Bronchial epithelial cell (primary cell): ENCODE results near the gene KCNJ6. TPM values are rescaled to one million over a fixed set of nuclear protein-coding genes. Genes with fewer than 3 reads are reported as not detected.
"Not testable (repeated sequence)": the region's sequence is repeated elsewhere in the genome, so short reads cannot be mapped to it uniquely, and the experiment has no call there.

Experiments used
- DNase-seq: peaks from one replicate; pipeline ENCODE4 v3.0.0-alpha.2; 2010; ENCODE audit warnings: low read depth
- FAIRE-seq: peaks from 2 replicates; lab custom pipeline; 2011; peaks lifted over from hg19 to GRCh38; lab: Jason Lieb, UNC
- H3K27me3 ChIP-seq: 2 replicates; pipeline ENCODE4 v1.5.1; 2011; ENCODE audit warnings: low read length; ENCODE audit not compliant: control insufficient read depth, insufficient read depth
- H3K36me3 ChIP-seq: 2 replicates; pipeline ENCODE4 v1.5.1; 2011; ENCODE audit warnings: low read length; ENCODE audit not compliant: control insufficient read depth, insufficient read depth
- H3K4me3 ChIP-seq: 2 replicates; pipeline ENCODE4 v1.5.1; 2011; ENCODE audit warnings: mild to moderate bottlenecking, low read depth, low read length, control low read depth
- CTCF ChIP-seq: IDR thresholded peaks from 2 replicates; pipeline ENCODE4 v1.5.1; 2011; ENCODE audit warnings: mild to moderate bottlenecking, moderate library complexity, low read length, control low read depth, inconsistent platforms; ENCODE audit not compliant: insufficient read depth, severe bottlenecking
- total RNA-seq: library from RNA; depleted of rRNA; stranded (reverse); fragments of >200 nt; gene quantifications from 2 replicates; pipeline ENCODE4 v1.2.1, GENCODE V29; 2014

Gene KCNJ6
- total RNA-seq, 1 donor from 2014 or later: not detected

GRCh38 chr21:37588644-37589043 lies 327.6 kb downstream of the KCNJ6 start:
- not testable (repeated sequence) for FAIRE-seq, DNase-seq, H3K36me3 ChIP-seq, H3K27me3 ChIP-seq, H3K4me3 ChIP-seq

GRCh38 chr21:37587635-37588177 lies 328.6 kb downstream of the KCNJ6 start:
- Histone ChIP-seq H3K36me3 (no peaks in the 10 kb centered on the region), H3K27me3 (no peaks in the 10 kb centered on the region), H3K4me3 (no peak overlapping the region)
- TF ChIP-seq CTCF: no peak
- no peak for DNase-seq
- no peak for FAIRE-seq

GRCh38 chr21:37587203-37587602 lies 329.1 kb downstream of the KCNJ6 start:
- H3K27me3 ChIP-seq: no peaks in the 10 kb centered on the region
- FAIRE-seq: no peak
- TF ChIP-seq CTCF: no peak

GRCh38 chr21:37582590-37582989 lies 333.7 kb downstream of the KCNJ6 start:
- DNase-seq (no peak), FAIRE-seq (no peak)
- peak; percentile 10 for TF ChIP-seq CTCF

More at GRCh38 chr21:37587203-37587602, 329.1 kb downstream of the KCNJ6 start:
- Histone ChIP-seq H3K36me3 (no peaks in the 10 kb centered on the region), H3K4me3 (no peak overlapping the region)
- DNase-seq: no peak

GRCh38 chr21:37580666-37581065 lies 335.6 kb downstream of the KCNJ6 start:
- no peak for DNase-seq
- TF ChIP-seq CTCF: no peak
- no peaks in the 10 kb centered on the region for H3K36me3 ChIP-seq
- H3K27me3 ChIP-seq: no peaks in the 10 kb centered on the region
- FAIRE-seq: no peak
- H3K4me3 ChIP-seq: no peak overlapping the region

More at GRCh38 chr21:37582590-37582989, 333.7 kb downstream of the KCNJ6 start:
- Histone ChIP-seq H3K36me3 (no peaks in the 10 kb centered on the region), H3K4me3 (no peak overlapping the region), H3K27me3 (no peaks in the 10 kb centered on the region)

- no peak for TF ChIP-seq CTCF
- no peak overlapping the region for H3K4me3 ChIP-seq
- no peaks in the 10 kb centered on the region for H3K27me3 ChIP-seq
- FAIRE-seq (no peak), DNase-seq (no peak)
- H3K36me3 ChIP-seq: no peaks in the 10 kb centered on the region
These were observed 336.9 kb downstream of the KCNJ6 start for GRCh38 chr21:37579356-37579755.
